ENCODE results near the gene SLC34A3.

SLC34A3 gene

GRCh38 chr9:137278721-137279711 is 48.3 kb downstream of the SLC34A3 start:
- no peak for DNase-seq

- no peak for DNase-seq
Observed at GRCh38 chr9:137279741-137280473, 49.2 kb downstream of the SLC34A3 start.

- no peak for DNase-seq
Observed at GRCh38 chr9:137280474-137281344, 50.0 kb downstream of the SLC34A3 start.

GRCh38 chr9:137281345-137282116 is 50.8 kb downstream of the SLC34A3 start:
- DNase-seq = no peak
